Upper lobe of right lung (tissue), 1 donor: Measurements from ENCODE around the gene GPR152. TPM values are rescaled to one million over a fixed set of nuclear protein-coding genes. Genes with fewer than 3 reads are reported as not detected.
"Not testable (repeated sequence)": the region's sequence is repeated elsewhere in the genome, so short reads cannot be mapped to it uniquely, and the experiment has no call there.

Source experiments
- ATAC-seq: fragments of 200-7000 bp; cut with Tn5 transposase; one replicate; pipeline ENCODE4 v1.9.1; 2020; ENCODE audit warnings: mild to moderate bottlenecking, moderate library complexity
- DNase-seq: peaks from one replicate; pipeline ENCODE4 v3.0.0-alpha.2; 2020
- H3K27ac ChIP-seq: fragments of 200-600 bp; one replicate; pipeline ENCODE4 v1.8.0; 2022
- H3K27me3 ChIP-seq: fragments of 200-600 bp; one replicate; pipeline ENCODE4 v1.8.0; 2022; ENCODE audit warnings: mild to moderate bottlenecking
- H3K36me3 ChIP-seq: fragments of 200-600 bp; one replicate; pipeline ENCODE4 v1.8.0; 2022
- H3K4me1 ChIP-seq: fragments of 200-600 bp; one replicate; pipeline ENCODE4 v1.8.0; 2022
- H3K4me3 ChIP-seq: fragments of 200-600 bp; one replicate; pipeline ENCODE4 v1.8.0; 2022; ENCODE audit warnings: mild to moderate bottlenecking
- H3K9me3 ChIP-seq: fragments of 200-600 bp; one replicate; pipeline ENCODE4 v1.8.0; 2022
- intact Hi-C: fragments of 100-400 bp; cut with DNase I; formaldehyde crosslinking; loops from one replicate; pipeline ENCODE4 v1.11.0; 2022
- total RNA-seq: library from RNA; stranded (reverse); fragmentation: NEBNext Ultra II Directional; extraction: Animal tissue kit (Norgen Biotek cat#: 25700); gene quantifications from one replicate; pipeline ENCODE4 v1.2.1, GENCODE V29; 2021
- TF ChIP-seq, protein P1 (sequence below): fragments of 200-600 bp; IDR thresholded peaks from one replicate; pipeline ENCODE4 v1.8.0; 2022; ENCODE audit warnings: antibody characterized with exemption
- donor health status: DM: no; HTN: yes; CAD: no; lungs with severe emphysema.

The GPR152 gene
- total RNA-seq, 1 donor from 2014 or later: not detected

DNA sequence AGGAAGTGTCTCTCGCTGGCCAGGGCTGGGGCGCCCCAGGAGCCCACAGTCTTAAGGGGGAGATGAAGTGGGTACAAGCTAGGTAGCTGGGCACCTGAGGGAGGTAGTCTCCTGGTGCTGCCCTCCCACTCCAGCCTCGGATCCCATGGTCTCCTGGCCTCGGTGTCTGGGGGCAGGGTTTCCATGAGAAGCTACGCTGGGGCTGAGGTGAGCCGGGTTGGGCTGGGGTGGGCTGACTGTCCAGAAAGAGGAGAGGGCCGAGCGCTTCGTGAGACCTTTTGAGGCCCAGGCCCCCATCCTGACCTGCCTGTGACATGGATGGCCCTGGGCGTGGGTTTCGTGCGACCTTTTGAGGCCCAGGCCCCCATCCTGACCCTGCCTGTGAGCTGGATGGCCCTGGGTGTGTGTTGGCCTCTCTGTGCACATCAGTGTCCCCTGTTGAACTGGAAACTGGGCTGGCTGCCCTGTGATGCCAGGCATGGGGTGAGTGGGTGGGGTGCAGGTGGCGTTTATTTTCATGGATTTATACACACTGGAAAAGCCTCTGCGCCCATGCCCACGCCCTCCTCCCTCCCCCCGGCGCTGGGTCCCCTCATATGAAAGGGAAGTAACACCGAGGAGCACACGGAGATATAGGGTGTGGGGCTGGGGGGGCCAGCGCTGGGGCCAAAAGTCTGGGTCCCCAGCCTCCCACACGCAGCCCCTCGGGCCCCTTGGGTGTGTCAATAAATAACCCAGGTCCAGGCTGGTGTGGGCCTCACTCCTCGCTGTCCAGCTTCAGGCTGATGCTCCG, 38.9 kb upstream of the GPR152 start:
- peaks cover 68% of the 10 kb centered on the region for H3K36me3 ChIP-seq

DNA sequence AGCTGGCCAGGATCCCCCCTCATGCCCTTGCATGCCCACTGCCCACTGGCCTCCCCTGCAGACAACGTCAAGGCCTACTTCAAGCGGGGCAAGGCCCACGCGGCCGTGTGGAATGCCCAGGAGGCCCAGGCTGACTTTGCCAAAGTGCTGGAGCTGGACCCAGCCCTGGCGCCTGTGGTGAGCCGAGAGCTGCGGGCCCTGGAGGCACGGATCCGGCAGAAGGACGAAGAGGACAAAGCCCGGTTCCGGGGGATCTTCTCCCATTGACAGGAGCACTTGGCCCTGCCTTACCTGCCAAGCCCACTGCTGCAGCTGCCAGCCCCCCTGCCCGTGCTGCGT, 38.2 kb upstream of the GPR152 start:
- TF ChIP-seq, protein P1, sequence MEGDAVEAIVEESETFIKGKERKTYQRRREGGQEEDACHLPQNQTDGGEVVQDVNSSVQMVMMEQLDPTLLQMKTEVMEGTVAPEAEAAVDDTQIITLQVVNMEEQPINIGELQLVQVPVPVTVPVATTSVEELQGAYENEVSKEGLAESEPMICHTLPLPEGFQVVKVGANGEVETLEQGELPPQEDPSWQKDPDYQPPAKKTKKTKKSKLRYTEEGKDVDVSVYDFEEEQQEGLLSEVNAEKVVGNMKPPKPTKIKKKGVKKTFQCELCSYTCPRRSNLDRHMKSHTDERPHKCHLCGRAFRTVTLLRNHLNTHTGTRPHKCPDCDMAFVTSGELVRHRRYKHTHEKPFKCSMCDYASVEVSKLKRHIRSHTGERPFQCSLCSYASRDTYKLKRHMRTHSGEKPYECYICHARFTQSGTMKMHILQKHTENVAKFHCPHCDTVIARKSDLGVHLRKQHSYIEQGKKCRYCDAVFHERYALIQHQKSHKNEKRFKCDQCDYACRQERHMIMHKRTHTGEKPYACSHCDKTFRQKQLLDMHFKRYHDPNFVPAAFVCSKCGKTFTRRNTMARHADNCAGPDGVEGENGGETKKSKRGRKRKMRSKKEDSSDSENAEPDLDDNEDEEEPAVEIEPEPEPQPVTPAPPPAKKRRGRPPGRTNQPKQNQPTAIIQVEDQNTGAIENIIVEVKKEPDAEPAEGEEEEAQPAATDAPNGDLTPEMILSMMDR: no peak
- ATAC-seq (no peak), DNase-seq (no peak)
- intact Hi-C loops: no loop called here
- Histone ChIP-seq H3K27ac (no peak overlapping the region), H3K36me3 (peaks cover 61% of the 10 kb centered on the region), H3K9me3 (no peaks in the 10 kb centered on the region), H3K4me3 (no peak overlapping the region), H3K27me3 (no peaks in the 10 kb centered on the region), H3K4me1 (peaks cover 5% of the 10 kb centered on the region)

More for the DNA sequence above, 38.9 kb upstream of the GPR152 start:
- no peaks in the 10 kb centered on the region for H3K9me3 ChIP-seq
- no peak overlapping the region for H3K27ac ChIP-seq
- TF ChIP-seq, protein P1: no peak
- ATAC-seq (no peak), DNase-seq (no peak)
- no peak overlapping the region for H3K4me3 ChIP-seq
- no peaks in the 10 kb centered on the region for H3K27me3 ChIP-seq
- H3K4me1 ChIP-seq: no peaks in the 10 kb centered on the region
- intact Hi-C loops: no loop called here

DNA sequence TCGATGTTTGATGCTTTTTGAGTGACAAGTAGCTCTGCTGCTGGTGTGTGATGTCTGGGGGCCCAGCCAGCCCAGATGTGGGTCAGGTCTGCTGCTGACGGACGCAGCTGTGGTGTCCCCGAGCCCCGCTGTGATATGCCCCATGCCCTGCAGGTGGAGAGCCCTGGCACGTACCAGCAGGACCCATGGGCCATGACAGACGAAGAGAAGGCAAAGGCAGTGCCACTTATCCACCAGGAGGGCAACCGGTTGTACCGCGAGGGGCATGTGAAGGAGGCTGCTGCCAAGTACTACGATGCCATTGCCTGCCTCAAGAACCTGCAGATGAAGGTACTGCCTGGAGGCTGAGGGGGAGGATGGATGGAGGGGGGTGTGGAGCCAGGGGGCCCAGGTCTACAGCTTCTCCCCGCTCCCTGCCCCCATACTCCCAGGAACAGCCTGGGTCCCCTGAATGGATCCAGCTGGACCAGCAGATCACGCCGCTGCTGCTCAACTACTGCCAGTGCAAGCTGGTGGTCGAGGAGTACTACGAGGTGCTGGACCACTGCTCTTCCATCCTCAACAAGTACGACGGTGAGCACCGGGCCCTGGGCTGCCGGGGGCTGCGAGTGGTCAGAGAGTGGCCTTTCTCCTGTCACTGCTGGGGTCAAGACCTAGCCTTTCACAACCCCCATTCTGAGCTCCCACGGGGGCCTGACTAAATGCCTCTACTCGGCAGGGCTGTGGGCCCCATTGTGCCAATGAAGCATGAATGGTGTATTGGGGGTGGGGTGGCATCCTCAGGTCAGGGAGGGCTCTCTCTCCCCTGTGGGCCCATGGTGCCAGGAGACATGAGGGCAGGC, 37.6 kb upstream of the GPR152 start:
- Histone ChIP-seq H3K9me3 (no peaks in the 10 kb centered on the region), H3K4me3 (no peak overlapping the region), H3K27me3 (no peaks in the 10 kb centered on the region), H3K4me1 (peaks cover 11% of the 10 kb centered on the region), H3K27ac (no peak overlapping the region), H3K36me3 (peaks cover 60% of the 10 kb centered on the region)
- no peak for ATAC-seq
- no peak for DNase-seq
- TF ChIP-seq, protein P1: no peak
- intact Hi-C loops: no loop called here

DNA sequence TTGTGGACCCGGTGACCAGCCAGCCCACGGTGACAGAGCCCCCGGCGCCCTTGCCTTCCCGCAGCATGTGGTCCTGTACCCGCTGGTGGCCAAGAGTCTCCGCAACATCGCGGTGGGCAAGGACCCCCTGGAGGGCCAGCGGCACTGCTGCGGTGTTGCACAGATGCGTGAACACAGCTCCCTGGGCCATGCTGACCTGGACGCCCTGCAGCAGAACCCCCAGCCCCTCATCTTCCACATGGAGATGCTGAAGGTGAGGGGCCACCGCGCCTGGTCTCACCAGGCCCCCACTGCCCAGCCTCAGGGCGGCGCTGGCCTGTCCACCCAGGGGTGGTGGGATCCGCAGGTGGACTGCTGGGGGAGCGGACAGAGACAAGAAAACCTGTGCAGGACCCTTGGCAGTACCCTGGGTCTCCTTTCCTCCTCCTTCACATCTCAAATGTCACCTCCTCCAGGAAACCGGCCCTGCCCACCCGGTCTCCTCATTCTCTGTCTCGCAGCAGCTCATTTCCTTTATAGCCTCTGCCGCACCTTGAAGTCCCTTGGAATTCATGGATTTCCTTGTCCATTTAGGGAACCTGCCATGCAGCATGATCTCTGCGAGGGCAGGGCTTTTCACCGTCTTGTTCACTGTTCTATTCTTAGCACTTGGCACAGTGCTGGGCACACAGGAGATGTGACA, 36.8 kb upstream of the GPR152 start:
- no peaks in the 10 kb centered on the region for H3K9me3 ChIP-seq
- TF ChIP-seq, protein P1: no peak
- DNase-seq (no peak), ATAC-seq (no peak)
- H3K36me3 ChIP-seq: peaks cover 60% of the 10 kb centered on the region
- H3K4me1 ChIP-seq: peaks cover 19% of the 10 kb centered on the region
- no peak overlapping the region for H3K27ac ChIP-seq
- intact Hi-C loops: no loop called here
- no peak overlapping the region for H3K4me3 ChIP-seq
- no peaks in the 10 kb centered on the region for H3K27me3 ChIP-seq

DNA sequence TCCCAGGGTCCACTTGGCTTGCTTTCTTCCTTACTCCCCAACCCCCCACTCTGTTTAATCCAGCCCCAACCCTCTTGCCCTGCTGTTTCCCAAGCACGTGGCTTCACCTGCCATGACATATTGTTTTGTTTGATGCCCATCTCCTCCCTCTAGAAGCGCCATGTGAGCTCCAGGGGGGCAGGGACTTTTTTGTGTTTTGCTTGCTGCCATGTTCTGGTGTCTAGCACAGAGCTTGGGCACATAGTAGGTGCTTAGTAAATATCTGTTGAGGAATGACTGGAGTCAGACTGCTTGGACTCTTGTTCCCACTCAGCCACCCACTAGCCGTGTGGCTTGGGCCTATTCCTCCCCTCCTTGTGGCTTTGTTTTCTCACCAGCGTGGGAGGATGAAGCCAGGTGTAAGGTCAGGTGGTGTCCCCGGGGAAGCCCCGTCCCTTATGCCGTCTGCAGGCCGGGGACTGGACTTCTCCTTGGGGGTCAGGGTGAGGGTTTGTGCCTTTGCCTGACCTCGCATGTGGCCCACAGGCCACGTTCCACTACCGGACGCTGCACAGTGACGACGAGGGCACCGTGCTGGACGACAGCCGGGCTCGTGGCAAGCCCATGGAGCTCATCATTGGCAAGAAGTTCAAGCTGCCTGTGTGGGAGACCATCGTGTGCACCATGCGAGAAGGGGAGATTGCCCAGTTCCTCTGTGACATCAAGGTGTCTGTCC, 34.1 kb upstream of the GPR152 start:
- no peak overlapping the region for H3K4me3 ChIP-seq
- H3K9me3 ChIP-seq: no peaks in the 10 kb centered on the region
- DNase-seq (no peak), ATAC-seq (no peak)
- intact Hi-C loops: no loop called here
- TF ChIP-seq, protein P1: no peak
- H3K4me1 ChIP-seq: peaks cover 36% of the 10 kb centered on the region
- no peaks in the 10 kb centered on the region for H3K27me3 ChIP-seq
- no peak overlapping the region for H3K27ac ChIP-seq
- peaks cover 42% of the 10 kb centered on the region for H3K36me3 ChIP-seq

DNA sequence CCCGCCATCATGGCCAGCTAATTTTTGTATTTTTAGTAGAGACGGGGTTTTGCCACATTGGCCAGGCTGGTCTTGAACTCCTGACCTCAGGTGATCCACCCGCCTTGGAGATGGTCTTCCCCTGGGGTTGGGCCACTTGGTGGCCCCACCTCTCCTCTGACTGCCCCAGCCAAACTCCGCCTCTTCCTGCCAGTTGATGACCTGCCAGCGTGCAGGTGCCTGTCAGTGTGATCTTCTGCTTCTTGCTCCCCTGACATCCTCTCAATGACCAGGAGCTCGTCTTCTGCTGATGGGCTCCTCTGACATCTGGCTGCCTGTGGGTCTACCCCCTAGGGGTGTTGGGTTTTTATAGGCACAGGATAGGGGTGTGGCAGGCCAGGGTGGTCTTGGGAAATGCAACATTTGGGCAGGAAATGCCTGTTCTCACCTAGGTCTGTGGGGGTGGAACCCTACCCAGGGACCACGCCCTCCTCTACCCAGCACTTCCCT, 33.4 kb upstream of the GPR152 start:
- intact Hi-C loops, ATAC-seq, H3K27ac ChIP-seq, H3K4me3 ChIP-seq, H3K9me3 ChIP-seq, H3K27me3 ChIP-seq, DNase-seq: not testable (repeated sequence)
- Histone ChIP-seq H3K4me1 (peaks cover 36% of the 10 kb centered on the region), H3K36me3 (peaks cover 38% of the 10 kb centered on the region)
